ENCODE measurements around the gene SOX6. TPM values are rescaled to one million over a fixed set of nuclear protein-coding genes. Genes with fewer than 3 reads are reported as not detected.
A peak's percentile ranks its signal among the peaks of the same experiment; 100 is the strongest.

The SOX6 gene
- total RNA-seq, 1 donor from 2014 or later: 36.1 TPM

DNA sequence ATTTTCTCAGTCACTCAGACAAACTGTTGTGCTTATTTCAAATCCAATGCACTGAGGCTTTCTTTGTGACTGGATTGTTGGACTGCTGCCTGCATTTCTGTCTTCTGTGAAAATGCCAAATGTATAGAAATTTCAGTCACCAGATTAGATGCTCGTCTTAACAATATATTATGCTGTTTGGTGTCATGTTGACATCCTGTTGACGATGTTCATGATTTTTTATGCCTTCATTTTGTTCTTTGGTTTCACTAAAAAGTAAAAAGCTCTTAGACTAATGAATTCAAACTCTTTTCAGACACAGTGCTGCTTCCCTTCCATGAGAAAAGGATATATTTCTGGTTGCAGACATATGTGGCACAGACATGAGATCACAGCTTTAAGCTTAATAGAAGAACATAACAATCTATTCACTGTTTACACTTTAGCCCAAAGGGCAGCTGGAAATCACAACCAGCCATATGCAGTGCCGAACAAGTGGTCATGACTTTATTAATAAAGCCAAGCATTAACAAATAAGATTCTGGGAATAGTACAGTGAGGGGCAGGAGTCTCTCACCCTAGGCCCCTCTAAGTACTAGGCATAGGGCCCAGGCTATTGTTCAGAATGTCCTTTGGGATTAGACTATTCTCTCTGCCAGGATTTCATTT, 9.4 kb upstream of the SOX6 start:
- DNase-seq (ENCODE audit: low spot score): no peak

DNA sequence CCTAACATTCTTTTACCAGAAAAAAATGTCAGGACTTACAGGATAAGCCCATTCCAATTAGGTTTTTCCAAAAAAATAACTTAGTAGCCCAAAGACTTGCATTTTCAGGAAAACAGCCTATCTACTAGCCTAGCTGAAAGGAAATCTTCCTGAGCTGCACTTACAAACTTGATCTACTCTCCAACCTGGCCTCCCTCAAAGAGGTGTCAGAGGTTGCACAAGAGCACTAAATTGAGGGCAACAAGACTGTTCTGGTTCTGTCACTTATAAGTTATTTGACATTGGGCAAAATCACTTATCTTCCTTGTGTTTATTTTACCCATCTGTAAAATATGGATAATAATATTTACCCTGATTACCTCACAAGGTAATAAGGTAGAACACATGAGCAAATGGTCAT, 7.9 kb upstream of the SOX6 start:
- DNase-seq (ENCODE audit: low spot score): no peak

DNA sequence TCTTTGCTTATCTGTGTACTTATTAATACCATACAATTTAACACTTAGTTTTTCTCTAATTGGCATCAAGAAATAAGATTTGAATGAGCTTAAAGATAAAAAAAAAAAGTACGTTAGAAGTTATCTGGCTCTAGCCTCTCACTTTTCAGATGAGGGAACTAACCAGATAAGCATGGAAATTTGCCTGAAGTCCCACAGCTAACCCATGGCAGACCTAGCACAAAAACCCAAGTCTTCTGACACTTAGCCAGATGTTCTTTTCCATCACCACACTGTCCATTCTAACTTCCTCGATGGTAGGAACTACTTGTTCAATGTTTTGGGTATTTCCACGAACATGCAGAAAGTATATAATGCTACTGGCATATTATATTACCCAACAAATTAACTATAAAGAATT, 7.4 kb upstream of the SOX6 start:
- no peak for DNase-seq (ENCODE audit: low spot score)

GRCh38 chr11:16361108-16361865, 4.9 kb upstream of the SOX6 start:
- DNase-seq (ENCODE audit: low spot score): no peak

DNA sequence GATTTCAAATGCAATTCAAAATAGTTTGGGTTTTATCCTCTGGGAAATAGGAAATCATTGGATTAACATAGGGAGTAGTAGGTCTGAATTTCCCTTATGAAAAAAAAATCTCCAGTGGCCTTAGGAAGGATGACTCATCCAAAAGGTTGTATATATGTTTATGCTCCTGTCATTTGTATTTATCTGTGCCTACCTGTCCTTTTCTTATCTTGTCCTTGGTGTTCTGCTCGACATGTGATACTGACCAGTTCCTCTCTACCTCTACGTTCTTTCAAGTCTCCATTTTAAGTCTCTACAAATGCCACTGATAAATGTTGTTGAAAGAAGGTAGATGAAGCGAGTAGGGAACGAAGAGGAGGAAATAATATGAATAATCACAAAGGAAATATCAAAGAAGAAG, 3.0 kb upstream of the SOX6 start:
- no peak for DNase-seq (ENCODE audit: low spot score)

DNA sequence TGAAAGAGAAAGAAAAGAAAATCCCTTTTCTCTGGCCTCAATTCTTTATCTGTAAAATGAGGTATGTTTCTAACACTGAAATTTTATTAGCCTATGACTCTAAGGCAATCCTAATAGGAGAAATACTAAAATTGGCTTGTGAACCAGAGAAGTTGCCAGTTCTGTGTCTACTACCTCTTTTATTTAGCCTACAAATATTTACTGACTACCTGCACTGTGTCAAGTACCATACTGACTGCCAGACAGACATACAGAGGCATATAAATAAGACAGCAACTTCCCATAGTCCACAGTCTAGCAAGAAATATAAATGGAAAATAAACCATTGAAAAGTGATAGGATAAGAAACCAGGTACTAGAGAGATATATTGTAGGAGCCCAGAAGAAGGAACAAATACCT, 2.4 kb upstream of the SOX6 start:
- DNase-seq (ENCODE audit: low spot score): no peak

- no peak for DNase-seq (ENCODE audit: low spot score)
Observed at GRCh38 chr11:16357775-16358174, 1.4 kb upstream of the SOX6 start.

DNA sequence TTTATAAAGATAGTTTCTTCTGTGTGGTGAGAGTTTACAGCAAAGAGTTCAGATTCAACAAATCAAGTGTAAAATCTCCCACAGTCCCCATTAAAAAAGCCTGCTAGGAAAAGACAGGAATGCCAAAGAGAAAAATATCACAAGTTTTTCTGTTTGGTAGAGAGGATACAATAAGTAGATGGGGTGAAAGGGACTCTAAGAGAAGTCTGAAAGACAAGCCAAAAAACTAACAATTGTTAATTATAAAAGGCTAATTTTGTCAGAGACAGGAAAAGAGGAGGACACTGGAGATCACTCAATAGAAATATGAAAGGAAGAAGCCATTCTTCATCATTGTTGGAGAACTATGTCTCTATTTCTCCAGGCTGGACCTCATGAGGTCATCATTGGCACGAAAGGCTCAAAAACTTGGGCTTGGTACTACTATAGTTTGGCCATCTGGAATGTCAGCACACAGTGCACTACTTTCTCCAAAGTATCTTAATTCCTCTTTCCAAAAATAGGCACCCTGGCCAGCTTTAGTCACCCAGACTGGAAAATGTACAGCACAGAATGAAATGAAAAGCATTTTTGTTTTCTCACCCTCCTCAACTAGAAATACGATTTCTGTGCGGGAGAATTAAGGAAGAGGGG, 531 bp upstream of the SOX6 start:
- DNase-seq (ENCODE audit: low spot score): peak; percentile 16

- DNase-seq (ENCODE audit: low spot score): no peak
Observed at GRCh38 chr11:16352707-16353106, 3.6 kb downstream of the SOX6 start.

DNA sequence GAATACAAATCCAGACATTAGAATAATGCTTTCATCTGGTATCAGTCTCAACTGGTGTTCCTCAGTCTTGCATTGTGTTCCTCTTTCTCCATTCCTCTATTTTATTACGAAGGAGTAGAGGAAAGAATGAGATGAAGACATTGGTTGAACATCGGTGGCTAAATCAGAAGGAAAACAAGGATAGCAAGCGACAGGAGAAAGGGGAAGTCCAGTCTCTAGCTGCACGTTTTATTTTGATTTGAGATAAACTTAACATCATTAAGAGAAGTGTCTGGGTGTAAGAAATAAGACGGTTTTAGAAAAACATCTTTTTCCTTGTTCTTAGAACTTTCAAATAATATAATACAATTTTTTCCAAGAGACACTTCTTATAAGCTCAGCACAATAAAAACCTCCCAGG, 6.2 kb downstream of the SOX6 start:
- no peak for DNase-seq (ENCODE audit: low spot score)

GRCh38 chr11:16347928-16348685, 8.2 kb downstream of the SOX6 start:
- no peak for DNase-seq (ENCODE audit: low spot score)

- no peak for DNase-seq (ENCODE audit: low spot score)
Observed at GRCh38 chr11:16346975-16347374, 9.4 kb downstream of the SOX6 start.

- DNase-seq (ENCODE audit: low spot score): no peak
Observed at GRCh38 chr11:16341853-16342252, 14.5 kb downstream of the SOX6 start.

GRCh38 chr11:16338393-16338792, 18.0 kb downstream of the SOX6 start:
- no peak for DNase-seq (ENCODE audit: low spot score)

- no peak for DNase-seq (ENCODE audit: low spot score)
Observed at GRCh38 chr11:16337421-16338213, 18.7 kb downstream of the SOX6 start.

DNA sequence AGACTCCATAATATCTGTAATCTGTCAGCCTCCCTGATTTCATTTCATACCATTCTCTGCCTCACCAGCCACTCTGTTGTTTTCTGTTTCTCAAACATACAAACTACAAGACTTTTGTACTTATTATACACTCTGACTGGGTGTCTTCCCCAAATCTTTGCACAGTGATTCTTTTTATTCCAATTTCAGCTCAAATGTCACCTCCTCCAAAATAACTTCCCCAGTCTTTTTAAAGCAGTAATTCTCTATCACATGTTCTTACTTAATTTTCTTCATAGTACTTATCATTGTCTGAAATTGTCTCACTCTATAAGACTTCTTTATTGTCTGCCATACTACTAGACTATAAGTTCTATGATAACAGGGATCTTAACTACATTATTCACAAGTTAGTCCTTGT, 19.6 kb downstream of the SOX6 start:
- no peak for DNase-seq (ENCODE audit: low spot score)

- DNase-seq (ENCODE audit: low spot score): no peak
Observed at GRCh38 chr11:16336204-16336603, 20.1 kb downstream of the SOX6 start.

DNA sequence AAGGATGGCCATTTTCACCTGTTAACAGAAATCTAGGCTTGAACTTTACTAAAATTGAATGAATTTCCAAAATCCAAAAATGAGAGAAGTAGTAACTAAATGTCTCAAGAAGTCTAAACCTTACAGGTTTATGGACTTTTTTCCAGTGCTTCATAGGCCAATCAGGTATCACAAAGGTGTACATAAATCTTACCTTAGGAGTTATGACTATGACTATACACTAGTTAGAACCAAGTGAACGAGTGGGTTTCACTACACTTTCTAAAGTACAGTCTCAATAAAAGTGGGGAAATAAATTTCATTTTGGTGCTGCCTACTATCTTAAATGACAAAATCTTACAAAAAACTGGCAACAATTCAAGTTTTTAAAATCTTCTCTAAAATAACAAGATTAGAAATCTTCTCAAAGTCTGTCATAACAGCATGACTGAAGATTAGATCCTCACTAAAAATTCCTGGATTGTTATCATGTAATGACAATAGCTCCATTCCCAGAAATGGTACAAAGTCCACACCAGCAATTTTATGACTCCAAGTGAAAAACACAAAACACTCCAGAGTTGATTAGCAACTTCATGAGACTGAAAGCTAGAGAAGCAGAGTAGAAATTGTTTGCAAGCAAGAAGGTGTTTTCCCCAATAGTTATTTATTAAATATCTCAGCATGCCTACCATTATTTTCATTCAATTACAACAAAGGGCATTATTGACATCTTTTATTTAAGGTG, 20.9 kb downstream of the SOX6 start:
- peak; percentile 17 for DNase-seq (ENCODE audit: low spot score)

GRCh38 chr11:16326679-16327297, 29.6 kb downstream of the SOX6 start:
- no peak for DNase-seq (ENCODE audit: low spot score)

GRCh38 chr11:16322190-16322589, 34.2 kb downstream of the SOX6 start:
- no peak for DNase-seq (ENCODE audit: low spot score)

Data from mucosa of gallbladder (tissue), 1 donor.